Cardiac fibroblast (primary cell): ENCODE measurements around the gene ELL2.

Source experiments
- DNase-seq, 2 donors: peaks; one replicate each; pipeline versions ENCODE4 v3.0.0 to v3.0.0-alpha.2; 2010; ENCODE audit warnings: low read depth in 2 of 2
- H3K4me3 ChIP-seq, 2 donors: replicated peaks in 1 of 2; 1 replicate in 1 of 2; 2 replicates in 1 of 2; pipeline ENCODE4 v1.5.1; 2011; ENCODE audit warnings: low read depth in 2 of 2, low read length in 2 of 2, mild to moderate bottlenecking in 2 of 2, moderate library complexity in 1 of 2
- TF ChIP-seq, protein P1 (sequence below): IDR thresholded peaks from one replicate; pipeline ENCODE4 v1.5.1; 2011; ENCODE audit warnings: low read depth, mild to moderate bottlenecking, low read length, inconsistent platforms

Gene ELL2

DNA sequence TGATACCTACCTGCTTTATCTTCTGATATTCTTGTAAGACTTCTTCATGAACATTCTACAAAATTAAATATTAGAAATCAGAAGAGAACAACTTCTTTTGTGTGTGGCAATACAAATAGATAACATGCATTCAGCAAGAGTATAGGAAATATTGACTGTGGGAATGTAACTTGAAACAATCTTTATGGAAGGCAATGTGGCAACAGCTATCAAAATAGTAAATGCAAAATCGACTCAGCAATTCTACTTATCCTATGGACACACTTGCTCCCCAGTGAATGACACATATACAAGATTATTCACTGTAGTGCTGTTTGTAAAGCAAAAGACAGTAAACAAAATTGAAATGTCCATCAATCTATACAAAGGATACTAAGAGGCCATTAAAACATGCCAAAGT is 72.6 kb downstream of the ELL2 start:
- no peak overlapping the region for H3K4me3 ChIP-seq
- no peak for DNase-seq
- TF ChIP-seq, protein P1, sequence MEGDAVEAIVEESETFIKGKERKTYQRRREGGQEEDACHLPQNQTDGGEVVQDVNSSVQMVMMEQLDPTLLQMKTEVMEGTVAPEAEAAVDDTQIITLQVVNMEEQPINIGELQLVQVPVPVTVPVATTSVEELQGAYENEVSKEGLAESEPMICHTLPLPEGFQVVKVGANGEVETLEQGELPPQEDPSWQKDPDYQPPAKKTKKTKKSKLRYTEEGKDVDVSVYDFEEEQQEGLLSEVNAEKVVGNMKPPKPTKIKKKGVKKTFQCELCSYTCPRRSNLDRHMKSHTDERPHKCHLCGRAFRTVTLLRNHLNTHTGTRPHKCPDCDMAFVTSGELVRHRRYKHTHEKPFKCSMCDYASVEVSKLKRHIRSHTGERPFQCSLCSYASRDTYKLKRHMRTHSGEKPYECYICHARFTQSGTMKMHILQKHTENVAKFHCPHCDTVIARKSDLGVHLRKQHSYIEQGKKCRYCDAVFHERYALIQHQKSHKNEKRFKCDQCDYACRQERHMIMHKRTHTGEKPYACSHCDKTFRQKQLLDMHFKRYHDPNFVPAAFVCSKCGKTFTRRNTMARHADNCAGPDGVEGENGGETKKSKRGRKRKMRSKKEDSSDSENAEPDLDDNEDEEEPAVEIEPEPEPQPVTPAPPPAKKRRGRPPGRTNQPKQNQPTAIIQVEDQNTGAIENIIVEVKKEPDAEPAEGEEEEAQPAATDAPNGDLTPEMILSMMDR: no peak

- TF ChIP-seq, protein P1: no peak
- no peak overlapping the region for H3K4me3 ChIP-seq
- DNase-seq: no peak
These were observed 73.7 kb downstream of the ELL2 start for GRCh38 chr5:95887977-95888376.

- TF ChIP-seq, protein P1: no peak
- no peak for DNase-seq
- H3K4me3 ChIP-seq: no peak overlapping the region
These were observed 75.2 kb downstream of the ELL2 start for GRCh38 chr5:95886340-95887044.

GRCh38 chr5:95884511-95884910 is 77.1 kb downstream of the ELL2 start:
- TF ChIP-seq, protein P1: no peak
- DNase-seq: no peak
- no peak overlapping the region for H3K4me3 ChIP-seq

GRCh38 chr5:95884017-95884325 is 77.7 kb downstream of the ELL2 start:
- TF ChIP-seq, protein P1: no peak
- no peak overlapping the region for H3K4me3 ChIP-seq
- peak; percentile 56 to 80 for DNase-seq

GRCh38 chr5:95883185-95884016 is 78.2 kb downstream of the ELL2 start:
- H3K4me3 ChIP-seq: no peak overlapping the region
- DNase-seq: peak in 1 of 2 donors; percentile 35
- TF ChIP-seq, protein P1: no peak
